SHP77 treated with DMSO at 0.1 percent for 48 hours (cell line): ENCODE data around the gene UVSSA.
"Not testable (repeated sequence)": the region's sequence is repeated elsewhere in the genome, so short reads cannot be mapped to it uniquely, and the experiment has no call there.

Experiments used
- DNase-seq: peaks from one replicate; lab custom pipeline; 2025; lab: John Stamatoyannopoulos, UW

The UVSSA gene

DNA sequence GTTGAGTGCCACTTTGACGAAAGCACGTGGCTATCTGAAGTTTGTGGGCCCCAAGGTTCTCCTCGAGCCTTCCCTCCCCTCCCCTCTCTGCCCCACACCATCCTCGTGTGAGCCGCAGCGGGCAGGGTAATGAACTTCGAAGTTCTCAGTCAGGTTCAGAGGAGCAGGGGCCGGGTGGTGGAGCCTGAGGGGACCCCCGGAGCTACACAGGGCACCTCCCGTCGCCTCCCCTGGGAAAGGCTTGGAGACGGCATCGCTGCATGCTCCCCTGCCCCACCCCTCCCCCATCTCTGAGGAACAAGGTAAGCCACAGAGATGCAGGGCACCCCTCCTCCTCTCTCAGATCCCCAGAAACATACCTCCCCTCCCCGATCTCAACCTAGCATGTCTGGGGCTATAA lies 62.1 kb downstream of the UVSSA start:
- DNase-seq: no peak

DNA sequence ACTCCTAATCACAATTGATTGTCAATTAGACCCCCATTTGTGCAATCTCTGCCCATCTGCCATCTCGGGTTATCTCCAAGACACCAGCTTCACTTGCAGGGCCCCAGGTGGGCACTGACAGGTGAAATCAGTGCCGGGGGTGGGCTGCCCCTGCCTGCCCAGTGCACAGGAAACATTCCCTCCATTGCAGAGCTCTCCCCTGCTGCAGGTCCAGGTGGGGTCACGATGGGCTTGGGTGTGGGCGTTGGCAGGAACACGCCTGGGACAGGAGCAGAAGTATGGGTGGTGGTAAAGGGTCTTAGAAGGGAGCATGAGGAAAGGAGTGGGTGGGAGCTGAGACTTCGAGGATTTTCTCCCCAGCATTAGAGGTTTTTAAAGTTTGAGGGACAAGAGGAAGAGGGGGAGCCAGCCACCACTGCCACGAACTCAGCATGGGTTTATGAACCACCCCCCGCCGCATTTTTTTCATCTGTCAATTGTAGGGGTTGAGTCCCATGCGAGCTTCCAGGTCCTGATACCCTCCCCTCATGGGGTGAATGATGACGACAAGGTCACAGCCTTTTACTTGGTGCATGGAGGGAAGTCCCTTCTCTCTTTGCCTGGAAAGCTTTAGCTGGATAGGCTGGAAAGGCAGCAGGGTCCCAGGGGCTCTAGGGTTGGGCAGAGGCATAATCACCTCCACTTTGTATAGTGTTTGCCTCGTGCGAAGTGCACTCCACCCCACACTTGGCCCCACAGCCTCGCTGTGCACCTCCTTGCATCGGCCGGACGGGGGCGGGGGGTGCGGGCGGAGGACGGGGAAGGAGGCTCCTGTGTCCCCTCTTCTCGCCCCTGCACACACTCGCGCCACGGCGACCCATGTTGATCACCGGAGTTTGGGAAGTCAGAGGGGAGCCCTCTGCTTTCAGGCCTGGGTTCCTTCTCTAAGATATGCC lies 62.8 kb downstream of the UVSSA start:
- no peak for DNase-seq

- DNase-seq: no peak
These were observed 63.7 kb downstream of the UVSSA start for GRCh38 chr4:1410491-1411325.

DNA sequence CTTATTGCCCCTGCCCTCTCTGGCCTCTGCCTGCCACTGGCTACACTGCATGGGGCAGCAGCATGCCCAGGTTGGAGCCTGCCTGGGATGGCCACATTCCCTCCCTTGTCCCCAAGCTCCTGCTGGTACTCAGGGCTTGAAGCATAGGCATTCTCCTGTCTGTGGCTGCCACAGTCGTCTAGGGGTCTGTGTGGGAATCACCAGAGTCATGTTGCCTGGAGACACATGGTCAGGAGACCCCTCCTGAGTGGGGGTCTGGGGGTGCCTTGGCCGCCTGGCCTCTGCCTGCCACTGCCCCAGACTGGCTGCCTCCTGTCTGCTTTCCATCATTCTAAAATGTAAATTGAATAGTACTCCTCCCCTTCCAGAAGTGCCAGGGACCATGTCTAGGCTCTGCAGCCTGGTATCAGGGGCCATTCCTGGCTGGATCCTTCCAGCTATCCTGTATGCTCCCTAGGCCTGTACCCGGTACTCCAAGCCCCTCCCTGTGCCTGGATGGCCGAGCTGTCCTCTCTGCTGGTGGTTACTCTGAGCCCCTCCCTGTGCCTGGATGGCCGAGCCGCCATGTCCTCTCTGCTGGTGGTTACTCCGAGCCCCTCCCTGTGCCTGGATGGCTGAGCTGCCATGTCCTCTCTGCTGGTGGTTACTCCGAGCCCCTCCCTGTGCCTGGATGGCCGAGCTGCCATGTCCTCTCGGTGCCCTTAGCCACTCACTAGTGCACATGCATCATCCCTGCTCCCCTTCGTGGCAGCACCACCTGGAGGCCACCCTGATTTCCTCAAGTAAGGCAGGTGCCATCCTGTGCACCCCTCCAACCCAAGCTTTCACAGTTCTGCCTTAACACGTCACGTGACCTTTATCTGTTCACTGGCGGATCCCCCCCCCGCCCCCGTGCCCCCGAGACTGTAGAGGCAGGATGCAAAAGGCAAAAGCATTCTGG lies 64.7 kb downstream of the UVSSA start:
- DNase-seq: no peak

DNA sequence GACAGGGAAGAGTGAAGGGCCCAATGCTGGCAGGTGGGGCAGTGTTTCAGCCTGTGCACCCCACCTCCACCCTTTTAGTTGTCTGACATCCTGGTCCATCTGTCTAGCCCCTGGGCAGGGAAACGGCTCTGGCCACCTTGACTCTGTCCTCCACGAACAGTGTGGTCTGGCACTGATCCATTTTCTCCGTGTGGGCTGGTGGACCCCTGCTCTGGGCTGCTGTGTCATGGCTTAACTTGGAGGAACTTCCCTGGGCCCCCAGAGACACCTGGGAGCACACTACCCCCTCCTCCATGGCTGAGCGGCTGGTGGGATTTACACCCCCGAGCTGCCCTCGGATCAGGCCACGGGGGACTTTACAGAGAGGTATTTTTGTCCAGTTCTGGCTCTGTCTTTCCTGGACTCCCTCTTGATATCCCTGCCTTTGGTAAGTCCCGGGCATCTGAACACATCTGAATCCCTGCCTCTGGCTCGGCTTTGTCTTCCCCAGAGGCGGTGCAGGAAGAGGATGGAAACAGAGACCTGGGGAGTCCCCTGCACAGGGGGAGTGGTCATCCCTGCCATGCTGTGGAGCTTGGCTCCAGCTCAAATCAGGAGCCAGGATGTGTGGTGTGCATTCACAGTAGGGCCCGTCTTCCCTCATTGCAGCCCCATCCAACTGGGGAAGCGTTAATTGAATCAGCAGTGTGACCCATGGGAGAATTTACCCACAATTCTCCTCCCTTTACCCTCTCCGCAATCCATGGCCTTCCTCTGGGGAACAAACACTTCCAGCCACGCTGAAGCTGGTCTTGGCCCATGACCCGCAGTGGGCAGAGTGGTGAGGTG lies 65.6 kb downstream of the UVSSA start:
- no peak for DNase-seq

DNA sequence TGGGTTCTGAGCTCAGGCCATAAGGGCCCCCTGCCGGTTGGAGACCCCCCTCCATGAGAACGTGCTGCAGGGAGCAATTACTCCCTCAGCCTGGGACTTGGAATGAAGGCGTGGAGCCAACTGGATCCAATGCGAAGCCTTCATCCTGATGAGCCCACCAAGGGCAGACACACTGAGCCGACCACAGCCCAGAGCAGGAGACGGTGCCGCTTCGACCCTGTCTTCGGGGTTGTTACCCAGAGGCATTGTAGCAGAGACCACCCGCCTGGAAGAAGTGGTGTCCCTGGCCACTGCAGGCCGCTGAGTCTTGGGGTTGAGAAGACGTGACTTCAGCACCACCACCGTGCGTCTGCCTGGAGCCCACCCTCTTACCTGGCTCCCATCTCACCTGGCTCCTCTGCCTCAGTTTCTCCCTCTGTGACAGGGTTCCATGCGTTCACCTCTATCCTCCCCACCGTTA lies 66.2 kb downstream of the UVSSA start:
- no peak for DNase-seq

GRCh38 chr4:1413687-1414479 lies 66.9 kb downstream of the UVSSA start:
- DNase-seq: no peak

DNA sequence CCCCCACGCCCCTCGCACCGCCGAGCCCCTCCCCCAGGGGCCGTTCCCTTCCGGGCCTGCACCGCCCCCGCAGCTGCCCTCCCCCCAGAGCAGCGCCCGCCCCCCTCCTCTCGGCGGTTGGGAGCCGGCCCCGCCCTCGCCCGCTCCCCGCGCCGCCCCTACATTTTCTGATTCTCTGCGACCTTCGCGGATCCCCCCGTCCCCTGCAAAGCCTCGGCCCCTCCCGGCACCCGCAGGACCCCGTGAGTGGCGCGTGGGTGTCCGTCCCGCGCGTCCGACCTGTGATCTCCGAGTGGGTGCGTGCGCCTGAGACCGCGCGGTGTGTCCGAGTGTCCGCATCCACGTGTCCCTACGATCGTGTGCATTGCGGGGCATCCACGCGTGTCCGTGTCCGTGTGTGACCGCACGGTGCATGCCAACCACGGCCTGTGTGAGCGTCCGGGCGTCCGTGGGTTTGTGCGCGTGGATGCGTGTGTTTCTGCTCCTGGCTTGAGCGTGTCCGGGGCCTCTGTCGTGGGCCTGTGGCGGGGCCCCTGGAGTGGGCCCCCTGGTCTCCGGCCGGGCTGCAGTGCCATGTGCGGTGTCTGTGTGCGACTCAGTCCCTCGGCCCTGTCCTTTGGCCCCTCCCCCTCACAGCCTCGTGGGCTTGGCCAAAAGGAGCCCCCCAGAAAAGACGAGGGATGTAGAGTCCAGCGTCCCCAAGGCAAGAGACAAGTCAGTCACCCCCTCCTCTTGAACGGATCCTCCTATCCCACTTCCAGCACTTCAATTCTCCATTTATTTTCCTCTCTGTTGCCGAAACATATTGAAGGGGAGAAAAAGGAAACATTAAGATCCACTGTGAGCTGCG lies 68.0 kb downstream of the UVSSA start:
- DNase-seq: no peak

DNA sequence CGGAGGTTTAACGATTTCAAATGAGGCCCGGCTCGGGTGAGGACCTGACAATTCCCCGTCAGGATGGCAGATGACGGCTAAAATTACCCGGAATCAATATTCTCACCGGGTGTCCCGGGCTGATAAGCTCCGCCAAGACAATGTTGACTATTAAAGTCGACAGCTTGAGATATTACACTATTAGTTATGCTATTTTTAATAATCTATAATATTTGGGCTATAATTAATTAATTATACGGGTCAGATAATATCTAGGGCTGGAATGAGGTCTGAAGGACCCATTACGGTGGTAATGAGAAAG lies 68.6 kb downstream of the UVSSA start:
- no peak for DNase-seq

DNA sequence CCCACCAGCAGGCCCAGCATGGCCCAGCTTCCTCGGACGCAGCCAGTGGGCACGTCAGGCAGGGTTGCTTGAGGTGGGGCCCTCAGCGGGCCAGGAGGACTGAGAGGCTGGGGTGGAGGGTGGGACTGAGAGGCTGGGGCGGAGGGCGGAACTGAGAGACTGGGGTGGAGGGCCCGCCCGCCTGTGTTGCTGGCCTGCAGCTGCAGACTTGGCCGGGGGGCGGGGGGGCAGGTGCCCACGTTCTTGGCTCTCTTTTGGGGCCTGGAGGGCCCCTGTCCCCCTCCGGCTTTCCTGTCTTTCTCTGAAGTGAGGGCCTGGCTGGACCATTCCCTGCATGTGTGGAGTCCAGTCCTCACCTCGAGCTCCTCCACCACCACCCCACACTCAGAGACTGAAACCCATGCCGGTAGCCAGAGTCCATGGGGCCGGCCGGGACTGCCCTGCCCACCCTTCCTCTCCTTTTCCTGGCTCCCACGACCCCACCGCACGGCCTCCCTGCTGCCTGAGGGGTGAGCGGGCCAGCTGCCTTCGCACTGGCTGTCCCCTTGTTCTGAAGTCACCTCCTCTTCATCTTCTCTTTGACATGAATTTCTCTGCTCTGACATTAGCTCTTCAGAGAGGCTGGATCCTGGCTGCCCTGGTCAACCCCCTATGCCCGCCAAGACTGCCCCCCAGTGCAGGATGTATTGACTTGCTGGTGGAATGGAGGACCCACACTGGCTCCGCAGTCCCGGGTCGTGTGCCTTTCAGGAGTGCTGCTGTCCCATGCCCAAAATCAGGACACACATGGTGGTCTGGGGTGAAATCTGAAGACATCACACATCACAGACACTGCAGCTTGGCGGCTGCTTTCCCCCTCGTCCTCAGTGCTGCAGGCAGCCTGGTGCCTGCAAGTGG lies 69.3 kb downstream of the UVSSA start:
- no peak for DNase-seq

GRCh38 chr4:1416948-1417260 lies 69.9 kb downstream of the UVSSA start:
- DNase-seq: no peak

- DNase-seq: no peak
These were observed 70.7 kb downstream of the UVSSA start for GRCh38 chr4:1417522-1418390.

DNA sequence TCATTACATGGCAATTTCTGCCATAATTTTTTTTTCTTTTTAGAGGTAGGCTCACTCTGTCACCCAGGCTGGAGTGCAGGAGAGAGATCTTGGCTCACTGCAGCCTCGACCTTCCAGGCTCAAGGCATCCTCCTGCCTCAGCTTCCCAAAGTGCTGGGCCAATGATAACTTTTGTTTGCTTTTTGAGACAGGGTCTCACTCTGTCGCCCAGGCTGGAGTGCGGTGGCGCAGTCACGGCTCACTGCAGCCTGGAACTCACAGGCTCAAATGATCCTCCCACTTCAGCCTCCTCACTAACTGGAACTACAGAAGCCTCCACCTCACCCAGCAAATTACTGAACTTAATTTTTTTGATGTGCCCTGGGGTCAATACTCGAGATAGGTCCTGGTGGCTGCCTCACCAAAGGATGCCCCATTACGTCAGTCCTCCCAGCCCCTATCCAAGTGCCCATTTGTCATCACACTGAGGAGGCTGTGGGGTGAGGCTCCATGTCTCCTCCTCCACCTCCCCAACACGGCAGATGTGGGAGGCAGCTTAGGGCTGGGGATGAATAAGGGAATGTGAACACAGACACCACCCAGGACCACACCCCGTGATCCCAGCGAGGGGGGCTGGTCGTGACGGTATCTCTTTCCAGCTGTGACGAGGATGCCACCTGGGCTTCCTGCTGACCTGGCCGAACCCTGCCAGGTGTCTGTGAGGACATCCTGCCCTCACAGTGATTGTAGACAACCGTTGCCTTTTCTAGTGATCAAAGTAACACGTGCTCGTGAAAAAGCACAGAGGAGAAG lies 71.7 kb downstream of the UVSSA start:
- DNase-seq: no peak

DNA sequence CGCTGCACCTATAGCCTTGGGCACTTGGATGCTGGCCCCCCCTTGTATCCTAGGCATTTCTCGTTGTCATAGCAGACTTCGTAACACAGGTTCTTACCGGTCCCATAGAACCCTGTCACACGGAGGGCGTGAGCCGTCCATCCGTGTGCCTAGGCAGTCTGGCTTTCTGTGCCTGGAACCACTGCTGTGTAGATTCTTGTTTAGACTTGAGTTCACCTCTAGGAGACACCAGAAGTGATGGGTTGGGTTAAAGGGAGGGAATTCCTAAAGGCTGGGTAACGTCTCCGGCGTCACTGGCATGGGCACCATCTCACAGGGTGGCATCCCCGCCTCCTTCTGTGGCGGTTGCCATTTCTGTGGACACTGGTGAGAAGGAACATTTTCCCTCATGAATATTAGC lies 72.7 kb downstream of the UVSSA start:
- no peak for DNase-seq

DNA sequence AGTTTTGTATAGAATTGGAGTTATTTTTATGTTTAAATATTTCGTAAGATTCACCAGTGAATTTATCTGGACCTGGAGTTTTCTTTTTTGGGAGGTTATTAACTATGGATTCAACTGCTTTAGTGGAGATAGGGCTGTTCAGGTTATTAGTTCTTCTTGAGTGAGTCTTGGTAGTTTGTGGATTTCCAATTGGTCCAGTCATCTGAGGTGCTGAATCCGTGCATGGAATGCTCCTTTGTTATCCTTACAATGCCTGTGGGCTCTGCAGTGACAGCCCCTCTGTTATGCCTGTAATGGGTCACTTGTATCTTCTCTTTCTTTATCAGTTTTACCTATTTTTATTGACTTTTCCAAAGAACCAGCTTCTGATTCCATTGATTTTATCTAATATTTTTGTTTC lies 74.6 kb downstream of the UVSSA start:
- no peak for DNase-seq

GRCh38 chr4:1427010-1427409 lies 80.0 kb downstream of the UVSSA start:
- DNase-seq: no peak

DNA sequence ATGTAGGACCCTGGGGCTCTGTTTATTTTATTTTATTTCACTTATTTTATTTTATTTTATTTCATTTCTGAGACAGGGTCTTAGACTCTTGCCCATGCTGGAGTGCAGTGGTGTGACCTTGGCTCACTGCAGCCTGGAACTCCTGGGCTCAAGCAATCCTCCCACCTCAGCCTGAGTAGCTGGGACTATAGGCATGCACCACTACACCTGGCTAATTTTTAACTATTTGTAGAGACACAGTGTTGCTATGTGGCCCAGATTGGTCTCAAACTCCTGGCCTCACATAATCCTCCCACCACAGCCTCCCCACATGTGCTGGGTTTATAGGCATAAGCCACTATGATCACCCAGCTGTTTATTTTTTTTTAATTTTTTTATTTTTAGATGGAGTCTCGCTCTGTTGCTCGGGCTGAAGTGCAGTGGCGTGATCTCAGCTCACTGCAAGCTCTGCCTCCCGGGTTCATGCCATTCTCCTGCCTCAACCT lies 96.7 kb downstream of the UVSSA start:
- DNase-seq: not testable (repeated sequence)
